ENCODE data around the gene SYCP2.

DNA sequence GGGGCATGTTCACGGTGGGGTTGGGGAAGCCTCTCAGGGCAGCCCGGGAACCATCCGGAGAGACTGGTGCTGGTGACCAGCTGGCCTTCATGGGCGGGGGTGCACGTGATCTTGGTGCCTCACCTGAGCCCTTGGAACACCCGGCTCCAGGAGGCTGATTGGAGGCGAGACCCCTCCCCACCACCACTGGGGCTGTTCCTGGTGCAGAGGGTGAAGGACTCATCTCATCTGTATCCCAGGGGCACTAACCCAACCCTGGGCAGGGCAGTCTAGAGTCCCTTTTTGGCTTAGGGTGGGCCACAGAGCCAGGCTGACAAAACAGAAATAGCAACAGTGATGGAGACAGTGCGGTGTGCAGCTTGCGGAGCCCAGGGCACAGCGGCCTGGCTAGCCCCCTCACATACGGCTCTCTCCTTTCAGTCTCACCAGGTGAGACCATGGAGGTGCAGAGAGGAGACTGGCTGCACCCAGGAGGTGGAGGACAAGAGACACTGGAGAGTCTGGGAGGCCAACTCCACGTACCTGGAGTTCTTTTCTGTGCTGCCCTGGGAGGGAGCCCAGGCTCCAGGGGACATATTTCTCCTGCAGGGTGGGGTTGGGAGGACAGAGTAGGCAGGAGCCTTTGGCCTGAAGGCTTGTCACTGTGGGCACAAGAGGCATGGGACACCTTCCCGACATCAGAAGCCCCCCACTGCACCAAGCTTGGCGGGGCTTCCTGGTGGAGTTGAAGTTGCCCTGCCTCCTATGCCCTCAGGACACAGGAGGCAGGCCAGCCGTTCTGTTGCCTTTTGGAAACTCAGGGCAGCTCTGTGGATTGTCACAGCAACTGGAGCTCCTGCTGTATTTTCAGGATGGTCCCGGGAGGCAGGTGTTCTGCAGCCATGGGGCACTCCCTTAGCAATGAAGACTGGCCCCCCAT lies 106.0 kb downstream of the SYCP2 start:
- TF ChIP-seq POLR2A (IDR thresholded peaks at IDR 0.05) = no peak
- TF ChIP-seq, protein P1, sequence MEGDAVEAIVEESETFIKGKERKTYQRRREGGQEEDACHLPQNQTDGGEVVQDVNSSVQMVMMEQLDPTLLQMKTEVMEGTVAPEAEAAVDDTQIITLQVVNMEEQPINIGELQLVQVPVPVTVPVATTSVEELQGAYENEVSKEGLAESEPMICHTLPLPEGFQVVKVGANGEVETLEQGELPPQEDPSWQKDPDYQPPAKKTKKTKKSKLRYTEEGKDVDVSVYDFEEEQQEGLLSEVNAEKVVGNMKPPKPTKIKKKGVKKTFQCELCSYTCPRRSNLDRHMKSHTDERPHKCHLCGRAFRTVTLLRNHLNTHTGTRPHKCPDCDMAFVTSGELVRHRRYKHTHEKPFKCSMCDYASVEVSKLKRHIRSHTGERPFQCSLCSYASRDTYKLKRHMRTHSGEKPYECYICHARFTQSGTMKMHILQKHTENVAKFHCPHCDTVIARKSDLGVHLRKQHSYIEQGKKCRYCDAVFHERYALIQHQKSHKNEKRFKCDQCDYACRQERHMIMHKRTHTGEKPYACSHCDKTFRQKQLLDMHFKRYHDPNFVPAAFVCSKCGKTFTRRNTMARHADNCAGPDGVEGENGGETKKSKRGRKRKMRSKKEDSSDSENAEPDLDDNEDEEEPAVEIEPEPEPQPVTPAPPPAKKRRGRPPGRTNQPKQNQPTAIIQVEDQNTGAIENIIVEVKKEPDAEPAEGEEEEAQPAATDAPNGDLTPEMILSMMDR (IDR thresholded peaks at IDR 0.05) = no peak

Data from adrenal gland (tissue), 5 donors.